Liver (tissue), 9 donors: ENCODE results near the gene C15orf62. TPM values are rescaled to one million over a fixed set of nuclear protein-coding genes. Genes with fewer than 3 reads are reported as not detected.

Experiments
- DNase-seq: peaks from one replicate; pipeline ENCODE4 v3.0.0-alpha.2; 2017; ENCODE audit warnings: low spot score
- H3K27ac ChIP-seq, 2 donors: one replicate each; pipeline ENCODE4 v1.7.0; 2013; ENCODE audit warnings: inconsistent platforms in 2 of 2, low read length in 2 of 2, control low read depth in 1 of 2, low read depth in 1 of 2, mild to moderate bottlenecking in 1 of 2
- H3K27me3 ChIP-seq, 4 donors: one replicate each; pipeline versions ENCODE4 v1.6.1 to v1.7.0; 2013; ENCODE audit warnings: low read length in 3 of 4, inconsistent platforms in 1 of 4, mild to moderate bottlenecking in 1 of 4, moderate library complexity in 1 of 4; ENCODE audit not compliant: control insufficient read depth in 4 of 4, insufficient read depth in 4 of 4
- H3K36me3 ChIP-seq, 4 donors: one replicate each; pipeline versions ENCODE4 v1.6.1 to v1.7.0; 2013; ENCODE audit warnings: low read length in 3 of 4, mild to moderate bottlenecking in 3 of 4, low read depth in 1 of 4, moderate library complexity in 1 of 4; ENCODE audit not compliant: control insufficient read depth in 4 of 4, insufficient read depth in 3 of 4
- H3K4me1 ChIP-seq, 4 donors: one replicate each; pipeline versions ENCODE4 v1.6.1 to v1.7.0; 2013; ENCODE audit warnings: low read length in 3 of 4, mild to moderate bottlenecking in 3 of 4, moderate library complexity in 1 of 4; ENCODE audit not compliant: control insufficient read depth in 4 of 4, insufficient read depth in 4 of 4
- H3K4me3 ChIP-seq, 3 donors: one replicate each; pipeline versions ENCODE4 v1.6.1 to v1.7.0; 2013; ENCODE audit warnings: low read length in 3 of 3, control low read depth in 1 of 3, low read depth in 1 of 3, mild to moderate bottlenecking in 1 of 3
- H3K9ac ChIP-seq, 2 donors: one replicate each; pipeline ENCODE4 v1.7.0; 2013; ENCODE audit warnings: low read length in 2 of 2, mild to moderate bottlenecking in 2 of 2, moderate library complexity in 2 of 2, control low read depth in 1 of 2, low read depth in 1 of 2
- H3K9me3 ChIP-seq, 4 donors: one replicate each; pipeline versions ENCODE4 v1.6.1 to v1.7.0; 2013; ENCODE audit warnings: low read length in 3 of 4; ENCODE audit not compliant: control insufficient read depth in 4 of 4
- CTCF ChIP-seq: fragments of 150-350 bp; IDR thresholded peaks from 2 replicates; pipeline ENCODE4 v1.5.1; 2017; ENCODE audit warnings: improper control_type of control experiment, low read depth, low read length; ENCODE audit not compliant: missing input control
- EGR1 ChIP-seq, 2 donors: IDR thresholded peaks; 2 replicates each; pipeline ENCODE4 v1.6.1; 2016 to 2018; ENCODE audit warnings: antibody characterized with exemption in 2 of 2, low read depth in 2 of 2
- FOXA1 ChIP-seq: IDR thresholded peaks from 2 replicates; pipeline ENCODE4 v1.6.1; 2016; ENCODE audit warnings: antibody characterized with exemption
- FOXA2 ChIP-seq: IDR thresholded peaks from 2 replicates; pipeline ENCODE4 v1.6.1; 2016; ENCODE audit warnings: antibody characterized with exemption
- GABPA ChIP-seq, 2 donors: IDR thresholded peaks in 1 of 2; conservative IDR thresholded peaks in 1 of 2; 2 replicates each; pipeline ENCODE4 v1.6.1; 2016; ENCODE audit warnings: antibody characterized with exemption in 2 of 2, mild to moderate bottlenecking in 1 of 2, moderate library complexity in 1 of 2
- HNF4A ChIP-seq, 2 donors: conservative IDR thresholded peaks; 2 replicates each; pipeline ENCODE4 v1.6.1; 2016; ENCODE audit warnings: antibody characterized with exemption in 2 of 2, mild to moderate bottlenecking in 2 of 2
- JUND ChIP-seq, 2 donors: IDR thresholded peaks; 2 replicates each; pipeline ENCODE4 v1.6.1; 2016; ENCODE audit warnings: antibody characterized with exemption in 2 of 2
- NR2F2 ChIP-seq: IDR thresholded peaks from 2 replicates; pipeline ENCODE4 v1.6.1; 2016; ENCODE audit warnings: antibody characterized with exemption
- RAD21 ChIP-seq, 2 donors: IDR thresholded peaks; 2 replicates each; pipeline ENCODE4 v1.6.1; 2016; ENCODE audit warnings: antibody characterized with exemption in 2 of 2, mild to moderate bottlenecking in 2 of 2
- TAF1 ChIP-seq: conservative IDR thresholded peaks from 2 replicates; pipeline ENCODE4 v1.6.1; 2016; ENCODE audit warnings: antibody characterized with exemption, mild to moderate bottlenecking
- YY1 ChIP-seq: IDR thresholded peaks from 2 replicates; pipeline ENCODE4 v1.6.1; 2016; ENCODE audit warnings: antibody characterized with exemption, mild to moderate bottlenecking
- WGBS: extraction: QIAGEN DNeasy Blood & Tissue Kit; methylation state at CpG from one replicate; pipeline ENCODE4 v1.1.7; 2013; 5-methylcytosine and 5-hydroxymethylcytosine counted together
- polyA plus RNA-seq, 2 donors: library from polyadenylated mRNA; stranded (reverse) in 1 of 2; unstranded in 1 of 2; fragments of 200-250 nt in 1 of 2; fragments of >200 nt in 1 of 2; fragmentation: Nextera tagmentation in 1 of 2; extraction: Ambion mirVana in 1 of 2; gene quantifications; one replicate each; pipeline versions ENCODE4 v1.2.1 to v1.2.3, GENCODE V29; 2013 to 2015
- total RNA-seq, 2 donors: library from RNA; depleted of rRNA; stranded (reverse); fragments of >200 nt; gene quantifications; one replicate each; pipeline ENCODE4 v1.2.3, GENCODE V29; 2014
- TF ChIP-seq, protein P1 (sequence below): IDR thresholded peaks from 2 replicates; pipeline ENCODE4 v1.6.1; 2016; ENCODE audit warnings: antibody characterized with exemption
- TF ChIP-seq, protein P2 (sequence below): IDR thresholded peaks from 2 replicates; pipeline ENCODE4 v1.6.1; 2016; ENCODE audit warnings: antibody characterized with exemption
- TF ChIP-seq, protein P3 (sequence below): IDR thresholded peaks from 2 replicates; pipeline ENCODE4 v1.6.1; 2016; ENCODE audit warnings: antibody characterized with exemption, mild to moderate bottlenecking
- donor health status: healthy.
- donor health status: healthy.
- donor health status: healthy.
- donor health status: healthy.
- donor health status: healthy.

The C15orf62 gene
- total and polyA plus RNA-seq, 4 donors, result 0.19 to 0.92 (median 0.59) TPM

- no peaks in the 10 kb centered on the region for H3K9me3 ChIP-seq
- 95% methylated on average over 4 of the region's 4 CpGs for WGBS
- H3K36me3 ChIP-seq, result no peaks in the 10 kb centered on the region
- H3K27me3 ChIP-seq, result no peaks in the 10 kb centered on the region
- H3K4me1 ChIP-seq, result no peaks in the 10 kb centered on the region
- no peak for DNase-seq
- H3K4me3 ChIP-seq, result no peak overlapping the region
- H3K27ac ChIP-seq, result no peak overlapping the region
- no peak for TF ChIP-seq YY1
- TF ChIP-seq TAF1, result no peak
- TF ChIP-seq FOXA1, result no peak
- TF ChIP-seq JUND (IDR thresholded peaks at IDR 0.05), result no peak
- no peak for TF ChIP-seq RAD21 (IDR thresholded peaks at IDR 0.05)
- H3K9ac ChIP-seq, result no peak overlapping the region
Observed at GRCh38 chr15:40722354-40722753, 47.4 kb upstream of the C15orf62 start.

DNA sequence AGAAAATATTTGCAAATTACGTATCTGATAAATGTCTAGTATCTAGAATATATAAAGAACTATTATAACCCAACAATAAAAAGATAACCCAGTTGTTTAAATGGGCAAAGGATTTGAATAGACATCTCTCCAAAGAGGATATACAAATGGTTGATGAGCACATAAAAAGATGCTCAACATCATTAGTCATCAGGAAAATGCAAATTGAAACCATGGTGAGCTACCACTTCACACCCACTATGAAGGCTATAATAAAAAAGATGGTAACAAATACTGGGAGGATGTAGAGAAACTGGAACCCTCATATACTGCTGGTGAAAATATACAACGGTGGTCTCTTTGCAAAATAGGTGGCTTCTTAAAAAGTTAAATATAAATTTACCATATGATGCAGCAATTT, 46.8 kb upstream of the C15orf62 start:
- DNase-seq, result no peak

DNA sequence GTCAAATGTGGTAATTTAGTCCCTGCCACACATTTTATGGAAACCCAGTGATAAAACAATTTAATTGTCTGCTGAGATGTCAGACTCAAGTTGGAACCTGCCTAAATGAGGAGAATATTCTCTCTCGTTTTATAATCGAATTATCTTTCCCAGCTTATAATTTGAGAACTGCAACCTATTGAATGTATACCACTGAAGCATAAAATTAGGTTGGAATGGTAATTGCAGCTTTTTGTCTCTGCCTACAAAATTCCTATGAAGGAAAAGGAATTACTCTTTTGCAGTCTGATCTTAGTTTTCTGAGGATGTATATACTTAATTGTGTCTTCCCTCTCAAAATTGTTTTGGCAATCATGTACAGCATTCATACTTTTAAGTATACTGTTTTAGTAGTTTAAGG, 45.9 kb upstream of the C15orf62 start:
- no peaks in the 10 kb centered on the region for H3K4me1 ChIP-seq
- 86% methylated on average over 2 of the region's 2 CpGs for WGBS
- TF ChIP-seq, protein P1, sequence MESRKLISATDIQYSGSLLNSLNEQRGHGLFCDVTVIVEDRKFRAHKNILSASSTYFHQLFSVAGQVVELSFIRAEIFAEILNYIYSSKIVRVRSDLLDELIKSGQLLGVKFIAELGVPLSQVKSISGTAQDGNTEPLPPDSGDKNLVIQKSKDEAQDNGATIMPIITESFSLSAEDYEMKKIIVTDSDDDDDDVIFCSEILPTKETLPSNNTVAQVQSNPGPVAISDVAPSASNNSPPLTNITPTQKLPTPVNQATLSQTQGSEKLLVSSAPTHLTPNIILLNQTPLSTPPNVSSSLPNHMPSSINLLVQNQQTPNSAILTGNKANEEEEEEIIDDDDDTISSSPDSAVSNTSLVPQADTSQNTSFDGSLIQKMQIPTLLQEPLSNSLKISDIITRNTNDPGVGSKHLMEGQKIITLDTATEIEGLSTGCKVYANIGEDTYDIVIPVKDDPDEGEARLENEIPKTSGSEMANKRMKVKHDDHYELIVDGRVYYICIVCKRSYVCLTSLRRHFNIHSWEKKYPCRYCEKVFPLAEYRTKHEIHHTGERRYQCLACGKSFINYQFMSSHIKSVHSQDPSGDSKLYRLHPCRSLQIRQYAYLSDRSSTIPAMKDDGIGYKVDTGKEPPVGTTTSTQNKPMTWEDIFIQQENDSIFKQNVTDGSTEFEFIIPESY, result no peak
- TF ChIP-seq JUND (IDR thresholded peaks at IDR 0.05), result no peak
- TF ChIP-seq YY1, result no peak
- no peak for TF ChIP-seq RAD21 (IDR thresholded peaks at IDR 0.05)
- TF ChIP-seq FOXA1, result no peak
- TF ChIP-seq, protein P2, sequence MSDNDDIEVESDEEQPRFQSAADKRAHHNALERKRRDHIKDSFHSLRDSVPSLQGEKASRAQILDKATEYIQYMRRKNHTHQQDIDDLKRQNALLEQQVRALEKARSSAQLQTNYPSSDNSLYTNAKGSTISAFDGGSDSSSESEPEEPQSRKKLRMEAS, result no peak
- no peak for TF ChIP-seq EGR1 (IDR thresholded peaks at IDR 0.05; ENCODE audit: low read depth in 2 of 2)
- no peak for TF ChIP-seq HNF4A (conservative IDR thresholded peaks at IDR 0.05)
- no peak for TF ChIP-seq NR2F2
- TF ChIP-seq FOXA2, result no peak
- TF ChIP-seq, protein P3, sequence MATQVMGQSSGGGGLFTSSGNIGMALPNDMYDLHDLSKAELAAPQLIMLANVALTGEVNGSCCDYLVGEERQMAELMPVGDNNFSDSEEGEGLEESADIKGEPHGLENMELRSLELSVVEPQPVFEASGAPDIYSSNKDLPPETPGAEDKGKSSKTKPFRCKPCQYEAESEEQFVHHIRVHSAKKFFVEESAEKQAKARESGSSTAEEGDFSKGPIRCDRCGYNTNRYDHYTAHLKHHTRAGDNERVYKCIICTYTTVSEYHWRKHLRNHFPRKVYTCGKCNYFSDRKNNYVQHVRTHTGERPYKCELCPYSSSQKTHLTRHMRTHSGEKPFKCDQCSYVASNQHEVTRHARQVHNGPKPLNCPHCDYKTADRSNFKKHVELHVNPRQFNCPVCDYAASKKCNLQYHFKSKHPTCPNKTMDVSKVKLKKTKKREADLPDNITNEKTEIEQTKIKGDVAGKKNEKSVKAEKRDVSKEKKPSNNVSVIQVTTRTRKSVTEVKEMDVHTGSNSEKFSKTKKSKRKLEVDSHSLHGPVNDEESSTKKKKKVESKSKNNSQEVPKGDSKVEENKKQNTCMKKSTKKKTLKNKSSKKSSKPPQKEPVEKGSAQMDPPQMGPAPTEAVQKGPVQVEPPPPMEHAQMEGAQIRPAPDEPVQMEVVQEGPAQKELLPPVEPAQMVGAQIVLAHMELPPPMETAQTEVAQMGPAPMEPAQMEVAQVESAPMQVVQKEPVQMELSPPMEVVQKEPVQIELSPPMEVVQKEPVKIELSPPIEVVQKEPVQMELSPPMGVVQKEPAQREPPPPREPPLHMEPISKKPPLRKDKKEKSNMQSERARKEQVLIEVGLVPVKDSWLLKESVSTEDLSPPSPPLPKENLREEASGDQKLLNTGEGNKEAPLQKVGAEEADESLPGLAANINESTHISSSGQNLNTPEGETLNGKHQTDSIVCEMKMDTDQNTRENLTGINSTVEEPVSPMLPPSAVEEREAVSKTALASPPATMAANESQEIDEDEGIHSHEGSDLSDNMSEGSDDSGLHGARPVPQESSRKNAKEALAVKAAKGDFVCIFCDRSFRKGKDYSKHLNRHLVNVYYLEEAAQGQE, result no peak
- TF ChIP-seq GABPA (IDR thresholded peaks at IDR 0.05 in 1 of 2, conservative IDR thresholded peaks at IDR 0.05 in 1 of 2), result no peak
- TF ChIP-seq CTCF, result no peak

More for the DNA sequence above, 46.8 kb upstream of the C15orf62 start:
- H3K4me1 ChIP-seq, result no peaks in the 10 kb centered on the region
- H3K9me3 ChIP-seq, result no peaks in the 10 kb centered on the region
- no peaks in the 10 kb centered on the region for H3K36me3 ChIP-seq
- no peak overlapping the region for H3K27ac ChIP-seq
- no peak overlapping the region for H3K4me3 ChIP-seq
- TF ChIP-seq, protein P3, result no peak
- TF ChIP-seq RAD21 (IDR thresholded peaks at IDR 0.05), result no peak
- H3K27me3 ChIP-seq, result no peaks in the 10 kb centered on the region
- H3K9ac ChIP-seq, result no peak overlapping the region
- WGBS, result 95% methylated on average over 2 of the region's 2 CpGs

More for the DNA sequence above, 45.9 kb upstream of the C15orf62 start:
- DNase-seq, result no peak
- Histone ChIP-seq H3K9ac (no peak overlapping the region), H3K4me3 (no peak overlapping the region), H3K36me3 (no peaks in the 10 kb centered on the region), H3K27ac (no peak overlapping the region), H3K27me3 (no peaks in the 10 kb centered on the region), H3K9me3 (no peaks in the 10 kb centered on the region)
